SK-N-SH (cell line): ENCODE measurements around the gene PPP1R37. TPM values are rescaled to one million over a fixed set of nuclear protein-coding genes. Genes with fewer than 3 reads are reported as not detected.

Experiments used
- CTCF ChIA-PET: fragments of 300-600, 350-600 bp; formaldehyde crosslinking; extraction: SDS; loops from one replicate; lab custom pipeline; 2021; lab: Yijun Ruan, JAX
- POLR2A ChIA-PET: fragments of 350-600 bp; sonication (Branson Sonifier 250); formaldehyde crosslinking; extraction: SDS; loops from one replicate; lab custom pipeline; 2020; ENCODE audit warnings: antibody characterized with exemption, inconsistent platforms; lab: Yijun Ruan, JAX
- DNase-seq: peaks from one replicate; pipeline ENCODE4 v3.0.0; 2012
- H2AFZ ChIP-seq: fragments of 200-600 bp; sonication (generic); 2 replicates; pipeline ENCODE4 v1.8.1; 2016; ENCODE audit warnings: antibody characterized with exemption, mild to moderate bottlenecking, low read depth
- H3F3A ChIP-seq: fragments of 200-600 bp; sonication (generic); replicated peaks from 2 replicates; pipeline ENCODE3; 2016; ENCODE audit warnings: antibody characterized with exemption, mild to moderate bottlenecking; ENCODE audit not compliant: insufficient read depth
- H3K27ac ChIP-seq, 2 experiments: fragments of 200-500 bp in 1 of 2; fragments of 200-600 bp in 1 of 2; sonication (Bioruptor generic) in 1 of 2; sonication (generic), shearing (Covaris generic) in 1 of 2; 2 replicates each; pipeline versions ENCODE4 v1.5.1 to v1.6.1; 2014 to 2016; ENCODE audit warnings: low read depth in 2 of 2, inconsistent platforms in 1 of 2, low read length in 1 of 2, mild to moderate bottlenecking in 1 of 2, mixed read lengths in 1 of 2
- H3K27me3 ChIP-seq: fragments of 200-600 bp; sonication (generic), shearing (Covaris generic); 2 replicates; pipeline ENCODE4 v1.6.1; 2016; ENCODE audit warnings: mixed run types; ENCODE audit not compliant: insufficient read depth
- H3K36me3 ChIP-seq, 2 experiments: fragments of 200-500 bp in 1 of 2; fragments of 200-600 bp in 1 of 2; sonication (Bioruptor generic) in 1 of 2; sonication (generic) in 1 of 2; replicated peaks in 1 of 2; 2 replicates each; pipeline versions ENCODE3 to v1.5.1; 2014 to 2016; ENCODE audit warnings: low read length in 1 of 2, mild to moderate bottlenecking in 1 of 2; ENCODE audit not compliant: insufficient read depth in 2 of 2, control insufficient read depth in 1 of 2
- H3K4me1 ChIP-seq, 2 experiments: fragments of 200-500 bp in 1 of 2; fragments of 200-600 bp in 1 of 2; sonication (Bioruptor generic) in 1 of 2; sonication (generic), shearing (Covaris generic) in 1 of 2; 2 replicates each; pipeline versions ENCODE4 v1.5.1 to v1.6.1; 2014 to 2016; ENCODE audit warnings: low read depth in 1 of 2, low read length in 1 of 2, mixed run types in 1 of 2; ENCODE audit not compliant: insufficient read depth in 2 of 2, control insufficient read depth in 1 of 2
- H3K4me2 ChIP-seq: fragments of 200-600 bp; sonication (generic), shearing (Covaris generic); 2 replicates; pipeline ENCODE4 v1.6.1; 2017; ENCODE audit warnings: mixed run types
- H3K4me3 ChIP-seq, 2 experiments: fragments of 200-500 bp in 1 of 2; fragments of 200-600 bp in 1 of 2; sonication (Bioruptor generic) in 1 of 2; sonication (generic), shearing (Covaris generic) in 1 of 2; 2 replicates each; pipeline versions ENCODE4 v1.5.1 to v1.8.1; 2014 to 2016; ENCODE audit warnings: low read depth in 2 of 2, inconsistent platforms in 1 of 2, low read length in 1 of 2, mild to moderate bottlenecking in 1 of 2, mixed read lengths in 1 of 2, moderate library complexity in 1 of 2
- H3K79me2 ChIP-seq: fragments of 200-600 bp; sonication (generic); 2 replicates; pipeline ENCODE4 v1.8.1; 2017; ENCODE audit warnings: mild to moderate bottlenecking; ENCODE audit not compliant: insufficient read depth
- H3K9ac ChIP-seq: fragments of 200-600 bp; sonication (generic); 2 replicates; pipeline ENCODE4 v1.6.1; 2017; ENCODE audit warnings: mixed run types
- H3K9me2 ChIP-seq: fragments of 200-600 bp; sonication (generic); 2 replicates; pipeline ENCODE4 v1.6.1; 2017; ENCODE audit warnings: mixed run types
- H3K9me3 ChIP-seq: fragments of 200-600 bp; sonication (generic); 2 replicates; pipeline ENCODE4 v1.6.1; 2017; ENCODE audit warnings: mixed run types, mild to moderate bottlenecking, moderate library complexity
- H4K20me1 ChIP-seq: fragments of 200-600 bp; sonication (generic); 2 replicates; pipeline ENCODE4 v1.6.1; 2017; ENCODE audit warnings: mild to moderate bottlenecking, mixed run types; ENCODE audit not compliant: insufficient read depth
- CHD2 ChIP-seq: fragments of 150-350 bp; IDR thresholded peaks from 2 replicates; pipeline ENCODE4 v1.6.1; 2018; ENCODE audit warnings: low read length; ENCODE audit not compliant: partially characterized antibody
- CTCF ChIP-seq: fragments of 200-600 bp; sonication (generic); IDR thresholded peaks from 2 replicates; pipeline ENCODE4 v1.6.1; 2017; ENCODE audit warnings: antibody characterized with exemption, mild to moderate bottlenecking, moderate library complexity
- ELF1 ChIP-seq: IDR thresholded peaks from 2 replicates; pipeline ENCODE4 v1.4.0; 2012
- GABPA ChIP-seq: IDR thresholded peaks from 2 replicates; pipeline ENCODE4 v1.4.0; 2012; ENCODE audit warnings: low read depth, mild to moderate bottlenecking
- JUND ChIP-seq: IDR thresholded peaks from 2 replicates; pipeline ENCODE4 v1.4.0; 2012
- MEF2A ChIP-seq: IDR thresholded peaks from 2 replicates; pipeline ENCODE4 v1.4.0; 2012; ENCODE audit warnings: low read depth, borderline replicate concordance
- NFIC ChIP-seq: IDR thresholded peaks from 2 replicates; pipeline ENCODE4 v1.4.0; 2012; ENCODE audit warnings: borderline replicate concordance
- NRF1 ChIP-seq: IDR thresholded peaks from 2 replicates; pipeline ENCODE4 v1.6.1; 2012; ENCODE audit warnings: low read depth, mild to moderate bottlenecking, low read length
- POLR2AphosphoS5 ChIP-seq: IDR thresholded peaks from 2 replicates; pipeline ENCODE4 v1.6.1; 2012; ENCODE audit warnings: low read depth, low read length
- RAD21 ChIP-seq: IDR thresholded peaks from 2 replicates; pipeline ENCODE4 v1.6.1; 2012; ENCODE audit warnings: mild to moderate bottlenecking, low read length
- RCOR1 ChIP-seq: fragments of 150-350 bp; IDR thresholded peaks from 2 replicates; pipeline ENCODE4 v1.6.1; 2017; ENCODE audit warnings: antibody characterized with exemption, low read length
- RFX5 ChIP-seq: IDR thresholded peaks from 2 replicates; pipeline ENCODE4 v1.6.1; 2012; ENCODE audit warnings: mild to moderate bottlenecking, improper control_type of control experiment, low read length
- SIN3A ChIP-seq: IDR thresholded peaks from 2 replicates; pipeline ENCODE4 v1.6.1; 2012; ENCODE audit warnings: low read depth, mild to moderate bottlenecking, low read length, moderate library complexity, borderline replicate concordance
- SMC3 ChIP-seq: IDR thresholded peaks from 2 replicates; pipeline ENCODE4 v1.6.1; 2012; ENCODE audit warnings: low read depth, low read length, improper control_type of control experiment
- TAF1 ChIP-seq: IDR thresholded peaks from 2 replicates; pipeline ENCODE4 v1.6.1; 2012; ENCODE audit warnings: low read depth, mild to moderate bottlenecking, low read length, moderate library complexity, borderline replicate concordance
- YY1 ChIP-seq: IDR thresholded peaks from 2 replicates; pipeline ENCODE4 v1.4.0; 2012; ENCODE audit warnings: low read depth, mild to moderate bottlenecking
- ZBTB33 ChIP-seq: IDR thresholded peaks from 2 replicates; pipeline ENCODE4 v1.4.0; 2012; ENCODE audit warnings: low read depth, borderline replicate concordance
- WGBS: methylation state at CpG from one replicate; pipeline ENCODE4 v1.1.6; 2017; ENCODE audit warnings: low lambda C conversion rate; 5-methylcytosine and 5-hydroxymethylcytosine counted together
- polyA plus RNA-seq, 3 experiments: library from polyadenylated mRNA; depleted of rRNA; stranded (reverse); fragments of >200 nt; gene quantifications; 2 replicates each; pipeline ENCODE4 v1.2.3, GENCODE V29; 2012

PPP1R37 gene
- polyA plus RNA-seq, 1 of the 3 experiments (the other 2 are of a cell fraction), result 24.4 TPM

GRCh38 chr19:45075301-45076028 lies 17.5 kb upstream of the PPP1R37 start:
- TF ChIP-seq TAF1 (no peak), POLR2AphosphoS5 (no peak), RAD21 (no peak), YY1 (no peak), GABPA (no peak), CHD2 (no peak), JUND (no peak), MEF2A (no peak), ZBTB33 (no peak), RFX5 (no peak), NRF1 (no peak), RCOR1 (no peak), CTCF (no peak), SIN3A (no peak), NFIC (no peak), ELF1 (no peak), SMC3 (no peak)
- 83% methylated on average over 16 of the region's 26 CpGs for WGBS
- Histone ChIP-seq H2AFZ (no peak overlapping the region), H3K4me1 (peaks cover 0 to 9% of the 10 kb centered on the region in 2 experiments; a peak in 1 of 4 replicates), H3K36me3 (peaks cover 0 to 12% of the 10 kb centered on the region in 2 experiments), H3K4me3 (no peak overlapping the region), H4K20me1 (no peaks in the 10 kb centered on the region), H3F3A (peaks cover 8% of the 10 kb centered on the region), H3K79me2 (peaks cover 14% of the 10 kb centered on the region), H3K27me3 (no peaks in the 10 kb centered on the region), H3K9me3 (no peaks in the 10 kb centered on the region), H3K9ac (no peak overlapping the region), H3K4me2 (no peak overlapping the region), H3K27ac (no peak overlapping the region), H3K9me2 (no peaks in the 10 kb centered on the region)
- POLR2A ChIA-PET, result no interaction called here
- CTCF ChIA-PET, result interaction anchor here (0.9 kb wide), 1 partner anchor 16 kb away, joined by 3 read pairs; no protein-coding TSS in a partner anchor
- no peak for DNase-seq
